H1 (cell line): ENCODE measurements around the gene ATAT1.

Source experiments
- CHD2 ChIP-seq: IDR thresholded peaks from 2 replicates; pipeline ENCODE4 v1.6.1; 2012; ENCODE audit warnings: low read length, improper control_type of control experiment
- CTCF ChIP-seq, 3 experiments: IDR thresholded peaks; 1 replicate in 2 of 3; 2 replicates in 1 of 3; pipeline versions ENCODE4 v1.5.1 to v1.6.1; 2011; ENCODE audit warnings: low read length in 3 of 3, mild to moderate bottlenecking in 3 of 3, inconsistent platforms in 2 of 3, low read depth in 1 of 3, moderate library complexity in 1 of 3; ENCODE audit not compliant: insufficient read depth in 1 of 3; ENCODE audit errors: control extremely low read depth in 1 of 3
- EGR1 ChIP-seq: IDR thresholded peaks from 2 replicates; pipeline ENCODE4 v1.6.1; 2011; ENCODE audit warnings: low read depth, low read length, borderline replicate concordance
- EZH2 ChIP-seq: fragments of 200-600 bp; sonication (generic); IDR thresholded peaks from 2 replicates; pipeline ENCODE4 v1.7.1; 2012; ENCODE audit warnings: low read depth, mild to moderate bottlenecking, moderate library complexity, low read length, inconsistent platforms; ENCODE audit not compliant: severe bottlenecking
- GTF2F1 ChIP-seq: IDR thresholded peaks from 2 replicates; pipeline ENCODE4 v1.6.1; 2012; ENCODE audit warnings: low read depth, low read length, improper control_type of control experiment, borderline replicate concordance
- JUN ChIP-seq: IDR thresholded peaks from 2 replicates; pipeline ENCODE4 v1.6.1; 2011; ENCODE audit warnings: low read depth, mild to moderate bottlenecking, improper control_type of control experiment, low read length
- JUND ChIP-seq: IDR thresholded peaks from 2 replicates; pipeline ENCODE4 v1.6.1; 2011; ENCODE audit warnings: mild to moderate bottlenecking, improper control_type of control experiment, low read length
- KDM1A ChIP-seq: fragments of 200-600, 300-600 bp; sonication (generic); IDR thresholded peaks from 2 replicates; pipeline ENCODE4 v1.7.1; 2016; ENCODE audit warnings: mild to moderate bottlenecking, low read length, borderline replicate concordance
- MAX ChIP-seq: IDR thresholded peaks from 2 replicates; pipeline ENCODE4 v1.6.1; 2012; ENCODE audit warnings: inconsistent platforms
- POLR2A ChIP-seq, 2 experiments: IDR thresholded peaks; 1 replicate in 1 of 2; 2 replicates in 1 of 2; pipeline ENCODE4 v1.6.1; 2011; ENCODE audit warnings: low read depth in 2 of 2, low read length in 2 of 2, mild to moderate bottlenecking in 2 of 2; ENCODE audit errors: control extremely low read depth in 1 of 2
- RAD21 ChIP-seq, 2 experiments: IDR thresholded peaks in 1 of 2; conservative IDR thresholded peaks in 1 of 2; 2 replicates each; pipeline ENCODE4 v1.6.1; 2011; ENCODE audit warnings: low read depth in 2 of 2, low read length in 2 of 2, improper control_type of control experiment in 1 of 2, inconsistent platforms in 1 of 2, mild to moderate bottlenecking in 1 of 2, moderate library complexity in 1 of 2
- SRF ChIP-seq: IDR thresholded peaks from 2 replicates; pipeline ENCODE4 v1.6.1; 2011; ENCODE audit warnings: mild to moderate bottlenecking, low read depth, low read length, moderate library complexity
- TEAD4 ChIP-seq: IDR thresholded peaks from 2 replicates; pipeline ENCODE4 v1.6.1; 2012; ENCODE audit warnings: low read depth, low read length, inconsistent platforms, mixed read lengths

- no peak for TF ChIP-seq RAD21 (IDR thresholded peaks at IDR 0.05 in 1 of 2, conservative IDR thresholded peaks at IDR 0.05 in 1 of 2; ENCODE audit: low read depth in 2 of 2, low read length in 2 of 2)
- no peak for TF ChIP-seq JUND
- TF ChIP-seq POLR2A (IDR thresholded peaks at IDR 0.05; ENCODE audit: control extremely low read depth in 1 of 2, low read depth in 2 of 2, low read length in 2 of 2) = no peak
- TF ChIP-seq SRF = no peak
- TF ChIP-seq CTCF (IDR thresholded peaks at IDR 0.05; ENCODE audit: control extremely low read depth in 1 of 3, insufficient read depth in 1 of 3, low read depth in 1 of 3, low read length in 3 of 3) = no peak
- no peak for TF ChIP-seq JUN
- TF ChIP-seq EZH2 = no peak
- TF ChIP-seq TEAD4 = no peak
- no peak for TF ChIP-seq MAX
- no peak for TF ChIP-seq CHD2
- no peak for TF ChIP-seq KDM1A
- no peak for TF ChIP-seq GTF2F1
- TF ChIP-seq EGR1 = no peak
Measured at GRCh38 chr6:30681766-30682142, 55.1 kb downstream of the ATAT1 start.
